RCC 7860 (cell line): ENCODE results near the gene KCTD3.
A peak's percentile ranks its signal among the peaks of the same experiment; 100 is the strongest.

Experiments used
- DNase-seq: peaks from one replicate; pipeline ENCODE4 v3.0.0-alpha.2; 2015; ENCODE audit warnings: low spot score
- FAIRE-seq: peaks from 2 replicates; lab custom pipeline; 2012; peaks lifted over from hg19 to GRCh38; lab: Jason Lieb, UNC

Gene KCTD3

GRCh38 chr1:215648957-215649356 is 81.9 kb downstream of the KCTD3 start:
- DNase-seq (no peak), FAIRE-seq (no peak)

GRCh38 chr1:215650446-215651149 is 83.5 kb downstream of the KCTD3 start:
- no peak for DNase-seq
- no peak for FAIRE-seq

- DNase-seq = no peak
- no peak for FAIRE-seq
Observed at GRCh38 chr1:215651867-215652266, 84.8 kb downstream of the KCTD3 start.

- DNase-seq = no peak
- FAIRE-seq = no peak
Observed at GRCh38 chr1:215652371-215652770, 85.3 kb downstream of the KCTD3 start.

- FAIRE-seq (no peak), DNase-seq (no peak)
Observed at GRCh38 chr1:215657047-215657446, 89.9 kb downstream of the KCTD3 start.

- FAIRE-seq (peak; percentile 61), DNase-seq (no peak)
Observed at GRCh38 chr1:215660259-215660658, 93.2 kb downstream of the KCTD3 start.

GRCh38 chr1:215661033-215661432 is 93.9 kb downstream of the KCTD3 start:
- FAIRE-seq (no peak), DNase-seq (no peak)

- peak; percentile 78 for DNase-seq
- FAIRE-seq = peak; percentile 91
Observed at GRCh38 chr1:215665215-215665614, 98.1 kb downstream of the KCTD3 start.

GRCh38 chr1:215667761-215668160 is 100.7 kb downstream of the KCTD3 start:
- FAIRE-seq = no peak
- no peak for DNase-seq

- FAIRE-seq = no peak
- no peak for DNase-seq
Observed at GRCh38 chr1:215669806-215670491, 102.8 kb downstream of the KCTD3 start.
